Measurements from ENCODE around the gene CSE1L. TPM values are rescaled to one million over a fixed set of nuclear protein-coding genes. Genes with fewer than 3 reads are reported as not detected.
A peak's percentile ranks its signal among the peaks of the same experiment; 100 is the strongest.

Gene CSE1L
- total RNA-seq, 1 experiment from 2014 or later, result 226 TPM

GRCh38 chr20:49119988-49120387 is 73.9 kb downstream of the CSE1L start:
- TF ChIP-seq, protein P1, sequence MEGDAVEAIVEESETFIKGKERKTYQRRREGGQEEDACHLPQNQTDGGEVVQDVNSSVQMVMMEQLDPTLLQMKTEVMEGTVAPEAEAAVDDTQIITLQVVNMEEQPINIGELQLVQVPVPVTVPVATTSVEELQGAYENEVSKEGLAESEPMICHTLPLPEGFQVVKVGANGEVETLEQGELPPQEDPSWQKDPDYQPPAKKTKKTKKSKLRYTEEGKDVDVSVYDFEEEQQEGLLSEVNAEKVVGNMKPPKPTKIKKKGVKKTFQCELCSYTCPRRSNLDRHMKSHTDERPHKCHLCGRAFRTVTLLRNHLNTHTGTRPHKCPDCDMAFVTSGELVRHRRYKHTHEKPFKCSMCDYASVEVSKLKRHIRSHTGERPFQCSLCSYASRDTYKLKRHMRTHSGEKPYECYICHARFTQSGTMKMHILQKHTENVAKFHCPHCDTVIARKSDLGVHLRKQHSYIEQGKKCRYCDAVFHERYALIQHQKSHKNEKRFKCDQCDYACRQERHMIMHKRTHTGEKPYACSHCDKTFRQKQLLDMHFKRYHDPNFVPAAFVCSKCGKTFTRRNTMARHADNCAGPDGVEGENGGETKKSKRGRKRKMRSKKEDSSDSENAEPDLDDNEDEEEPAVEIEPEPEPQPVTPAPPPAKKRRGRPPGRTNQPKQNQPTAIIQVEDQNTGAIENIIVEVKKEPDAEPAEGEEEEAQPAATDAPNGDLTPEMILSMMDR (IDR thresholded peaks at IDR 0.05; ENCODE audit: unreplicated experiment), result no peak
- H3K36me3 Mint-ChIP-seq (ENCODE audit: insufficient read depth, unreplicated experiment), result peaks cover 84% of the 10 kb centered on the region
- BruUV-seq (replicated peaks), result no TSS peak
- CTCF ChIA-PET, result no interaction called here
- H3K4me3 Mint-ChIP-seq (ENCODE audit: low read depth, unreplicated experiment), result no peak overlapping the region
- intact Hi-C loops (cut with micrococcal nuclease; ENCODE audit: unreplicated experiment), result no loop called here
- peaks cover 6% of the 10 kb centered on the region for H3K4me1 Mint-ChIP-seq (ENCODE audit: low read depth, unreplicated experiment)
- no peak overlapping the region for H3K27ac Mint-ChIP-seq (ENCODE audit: unreplicated experiment)
- H3K27me3 Mint-ChIP-seq (ENCODE audit: unreplicated experiment), result no peaks in the 10 kb centered on the region
- no peak for DNase-seq
- H3K9me3 Mint-ChIP-seq (ENCODE audit: low read depth, unreplicated experiment), result no peaks in the 10 kb centered on the region

DNA sequence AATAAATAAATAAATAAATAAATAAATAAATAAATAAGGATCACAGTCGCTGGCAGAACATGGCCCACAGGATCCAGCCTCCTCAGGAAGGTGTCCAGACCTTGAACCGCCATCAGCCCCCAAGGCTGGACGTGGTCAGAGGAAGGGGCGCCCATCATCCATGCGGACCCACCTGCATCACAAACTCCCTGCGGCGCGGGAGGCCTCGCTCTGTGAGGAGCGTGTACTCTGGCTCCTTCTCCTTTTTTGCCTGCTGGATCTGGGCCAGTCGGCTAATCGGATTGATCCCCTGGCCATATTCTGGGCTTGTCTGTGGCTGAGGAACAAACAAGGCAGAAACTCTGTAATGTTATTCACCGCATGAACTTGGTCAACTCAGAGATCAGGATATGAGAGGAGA is 76.8 kb downstream of the CSE1L start:
- no TSS peak for BruUV-seq (replicated peaks)
- intact Hi-C loops (cut with micrococcal nuclease; ENCODE audit: unreplicated experiment), result no loop called here
- Mint-ChIP-seq H3K4me3 (ENCODE audit: low read depth, unreplicated experiment) (no peak overlapping the region), H3K27ac (ENCODE audit: unreplicated experiment) (no peak overlapping the region), H3K27me3 (ENCODE audit: unreplicated experiment) (no peaks in the 10 kb centered on the region), H3K4me1 (ENCODE audit: low read depth, unreplicated experiment) (peaks cover 6% of the 10 kb centered on the region), H3K9me3 (ENCODE audit: low read depth, unreplicated experiment) (no peaks in the 10 kb centered on the region), H3K36me3 (ENCODE audit: insufficient read depth, unreplicated experiment) (peaks cover 86% of the 10 kb centered on the region)
- CTCF ChIA-PET, result interaction anchor here (0.7 kb wide), 1 partner anchor 50 kb away, joined by 3 read pairs; no protein-coding TSS in a partner anchor
- DNase-seq, result no peak
- TF ChIP-seq, protein P1 (IDR thresholded peaks at IDR 0.05; ENCODE audit: unreplicated experiment), result no peak

- intact Hi-C loops (cut with micrococcal nuclease; ENCODE audit: unreplicated experiment), result no loop called here
- DNase-seq, result no peak
- Mint-ChIP-seq H3K9me3 (ENCODE audit: low read depth, unreplicated experiment) (no peaks in the 10 kb centered on the region), H3K27ac (ENCODE audit: unreplicated experiment) (no peak overlapping the region), H3K4me1 (ENCODE audit: low read depth, unreplicated experiment) (peaks cover 6% of the 10 kb centered on the region), H3K4me3 (ENCODE audit: low read depth, unreplicated experiment) (no peak overlapping the region), H3K27me3 (ENCODE audit: unreplicated experiment) (no peaks in the 10 kb centered on the region), H3K36me3 (ENCODE audit: insufficient read depth, unreplicated experiment) (peaks cover 83% of the 10 kb centered on the region)
- BruUV-seq (replicated peaks), result no TSS peak
- TF ChIP-seq, protein P1 (IDR thresholded peaks at IDR 0.05; ENCODE audit: unreplicated experiment), result no peak
- CTCF ChIA-PET, result no interaction called here
Measured at GRCh38 chr20:49123982-49124381, 77.9 kb downstream of the CSE1L start.

- Mint-ChIP-seq H3K27ac (ENCODE audit: unreplicated experiment) (no peak overlapping the region), H3K4me3 (ENCODE audit: low read depth, unreplicated experiment) (no peak overlapping the region), H3K27me3 (ENCODE audit: unreplicated experiment) (no peaks in the 10 kb centered on the region), H3K9me3 (ENCODE audit: low read depth, unreplicated experiment) (no peaks in the 10 kb centered on the region), H3K4me1 (ENCODE audit: low read depth, unreplicated experiment) (no peaks in the 10 kb centered on the region), H3K36me3 (ENCODE audit: insufficient read depth, unreplicated experiment) (peaks cover 65% of the 10 kb centered on the region)
- TF ChIP-seq, protein P1 (IDR thresholded peaks at IDR 0.05; ENCODE audit: unreplicated experiment), result peak; percentile 32
- intact Hi-C loops (cut with micrococcal nuclease; ENCODE audit: unreplicated experiment), result loop anchor here (1.0 to 2.0 kb wide), 2 partner anchors 54 to 84 kb away; no protein-coding TSS in a partner anchor
- CTCF ChIA-PET, result interaction anchor here (0.6 to 2.7 kb wide), 13 partner anchors 12 to 190 kb away, joined by 3 to 36 read pairs (median 3); partner anchors contain the start of gene DDX27
- BruUV-seq (replicated peaks), result no TSS peak
- peak; percentile 62 for DNase-seq
Measured at GRCh38 chr20:49132995-49133478, 86.9 kb downstream of the CSE1L start.

Measured in Calu3 (cell line).